ENCODE measurements around the gene NDUFS2. TPM values are rescaled to one million over a fixed set of nuclear protein-coding genes. Genes with fewer than 3 reads are reported as not detected.

NDUFS2 gene
- total RNA-seq, 1 experiment from 2014 or later, result 101 TPM

- no peak for DNase-seq (ENCODE audit: low spot score)
Measured at GRCh38 chr1:161172349-161172748, 29.8 kb upstream of the NDUFS2 start.

GRCh38 chr1:161172776-161173376 lies 29.3 kb upstream of the NDUFS2 start:
- no peak for DNase-seq (ENCODE audit: low spot score)

GRCh38 chr1:161173711-161174110 lies 28.5 kb upstream of the NDUFS2 start:
- no peak for DNase-seq (ENCODE audit: low spot score)

- DNase-seq (ENCODE audit: low spot score), result no peak
Measured at GRCh38 chr1:161174911-161175310, 27.3 kb upstream of the NDUFS2 start.

- no peak for DNase-seq (ENCODE audit: low spot score)
Measured at GRCh38 chr1:161175771-161176453, 26.3 kb upstream of the NDUFS2 start.

GRCh38 chr1:161176468-161177111 lies 25.6 kb upstream of the NDUFS2 start:
- no peak for DNase-seq (ENCODE audit: low spot score)

DNA sequence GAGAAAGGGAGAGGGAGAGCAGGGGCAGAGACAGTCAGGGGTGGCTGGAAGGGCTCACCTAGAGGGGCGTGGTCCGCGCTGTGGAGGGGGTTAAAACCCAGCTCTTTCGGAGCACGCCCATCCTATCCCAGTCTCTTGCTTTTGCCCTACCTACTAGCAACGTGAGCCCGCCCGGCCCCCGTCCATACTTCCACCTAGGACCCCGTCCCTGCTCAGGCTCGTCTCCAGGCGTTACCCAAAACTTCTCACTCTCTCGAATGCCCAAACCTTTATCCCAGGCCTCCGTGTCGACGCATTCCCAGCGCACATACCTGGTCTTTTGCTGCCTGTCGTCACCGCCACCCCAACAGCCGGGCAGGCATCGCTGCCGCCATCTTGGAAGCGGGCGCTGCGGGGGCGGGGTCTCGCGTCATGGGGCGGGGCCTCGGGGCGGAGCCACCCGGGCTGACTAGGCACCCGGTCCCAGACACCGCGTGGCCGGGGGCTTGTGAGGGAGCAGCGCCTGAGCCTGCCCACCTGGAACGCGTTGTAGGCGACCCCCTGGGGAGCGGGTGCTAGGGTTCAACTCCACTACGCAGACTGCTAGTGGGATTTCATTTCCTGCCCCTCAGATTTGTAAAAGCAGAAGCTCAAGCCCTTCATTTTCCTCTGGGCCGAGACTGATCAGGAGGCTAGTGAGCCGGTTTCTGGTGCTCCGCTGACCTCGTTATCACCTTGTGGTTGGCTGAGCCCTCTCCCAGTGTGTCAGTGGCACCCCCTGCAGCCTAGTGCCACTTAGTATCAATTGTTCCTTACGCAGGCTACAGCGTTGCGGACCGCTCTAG lies 24.8 kb upstream of the NDUFS2 start, which contains the start of gene B4GALT3:
Gene B4GALT3, minus strand, starts transcription at position 396 of the 824 bp plus-strand sequence. CDS start 1,447 bp downstream, outside the sequence.
- peak; percentile 56 for DNase-seq (ENCODE audit: low spot score)

DNA sequence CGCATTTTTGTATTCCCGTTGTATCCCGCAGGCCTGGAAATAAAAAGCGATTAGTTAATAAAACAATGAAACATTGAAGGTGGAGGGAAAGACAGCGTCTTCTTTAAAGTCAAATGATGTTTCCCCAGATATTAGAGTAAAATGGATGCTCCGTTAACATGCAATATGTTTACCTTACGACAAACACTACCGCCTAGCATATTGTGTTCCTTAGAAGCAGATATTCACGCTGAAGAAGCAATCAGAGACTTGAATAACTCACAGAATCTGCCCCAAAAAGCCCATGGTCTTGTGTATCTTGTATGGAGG lies 24.3 kb upstream of the NDUFS2 start:
- DNase-seq (ENCODE audit: low spot score), result no peak

DNA sequence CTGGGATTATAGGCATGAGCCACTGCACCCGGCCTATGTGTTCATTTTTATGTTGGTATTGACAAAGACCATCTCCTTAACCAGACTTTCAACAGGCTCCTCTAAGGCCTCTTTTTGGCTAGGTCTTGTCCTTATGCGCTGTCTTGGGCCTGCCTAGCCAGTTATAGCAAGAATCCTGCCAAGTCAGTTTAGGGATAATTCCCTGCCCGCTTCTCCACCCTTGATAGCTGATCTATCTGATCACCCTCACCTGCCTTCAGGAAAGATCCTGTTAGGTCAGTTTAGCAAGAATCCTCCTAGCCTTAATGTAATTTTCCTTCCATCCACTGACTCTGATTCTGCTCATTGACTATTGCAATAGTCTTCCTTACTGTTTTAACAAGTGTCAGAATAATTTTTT lies 22.5 kb upstream of the NDUFS2 start:
- DNase-seq (ENCODE audit: low spot score), result no peak

GRCh38 chr1:161180639-161181038 lies 21.5 kb upstream of the NDUFS2 start:
- DNase-seq (ENCODE audit: low spot score), result no peak

DNA sequence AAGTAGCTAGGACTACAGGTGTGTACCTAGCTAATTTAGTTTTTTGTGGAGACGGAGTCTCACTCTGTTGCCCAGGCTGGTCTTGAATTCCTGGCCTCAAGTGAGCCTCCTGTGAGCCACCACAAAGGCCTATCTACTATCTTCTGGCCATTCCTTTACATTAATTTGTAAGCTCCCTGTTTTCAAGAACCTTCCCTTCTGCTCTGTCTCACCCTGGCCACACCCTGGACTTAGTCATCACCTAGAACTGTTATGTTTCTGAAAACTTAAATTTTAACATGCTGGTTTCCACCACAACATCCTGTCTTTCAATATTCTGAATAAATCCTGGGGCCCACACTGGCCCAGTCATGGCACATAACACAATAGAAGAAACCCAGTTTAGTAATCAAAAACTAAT lies 20.0 kb upstream of the NDUFS2 start:
- DNase-seq (ENCODE audit: low spot score), result no peak

GRCh38 chr1:161185282-161185682 lies 16.9 kb upstream of the NDUFS2 start:
- DNase-seq (ENCODE audit: low spot score), result peak; percentile 32

DNA sequence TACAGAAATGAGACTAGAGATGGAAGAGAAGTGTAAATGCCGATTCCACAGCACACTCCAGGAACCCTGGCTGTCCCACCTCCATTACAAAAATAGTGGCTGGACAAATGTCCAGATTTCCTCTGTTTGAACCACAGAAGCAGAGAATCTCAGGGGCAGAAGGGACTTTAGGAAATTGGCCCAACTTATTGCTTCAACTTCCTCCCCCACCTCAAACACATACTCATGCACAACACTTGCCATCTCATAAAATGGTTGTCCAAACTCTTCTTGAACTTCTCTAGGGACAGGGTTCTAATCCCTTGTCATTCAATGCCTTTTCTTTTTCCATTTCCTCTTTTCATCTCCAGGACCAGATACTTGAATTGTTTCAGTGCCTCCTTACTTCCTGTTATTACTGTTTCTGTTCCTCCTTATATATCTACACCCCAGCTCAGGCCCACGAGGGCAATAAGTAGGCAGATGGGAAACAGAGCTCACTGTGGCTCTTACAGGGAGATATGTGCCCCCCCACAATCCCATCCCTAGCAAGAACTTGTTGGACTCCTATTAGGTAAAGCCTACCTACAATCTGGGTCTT lies 16.3 kb upstream of the NDUFS2 start:
- no peak for DNase-seq (ENCODE audit: low spot score)

DNA sequence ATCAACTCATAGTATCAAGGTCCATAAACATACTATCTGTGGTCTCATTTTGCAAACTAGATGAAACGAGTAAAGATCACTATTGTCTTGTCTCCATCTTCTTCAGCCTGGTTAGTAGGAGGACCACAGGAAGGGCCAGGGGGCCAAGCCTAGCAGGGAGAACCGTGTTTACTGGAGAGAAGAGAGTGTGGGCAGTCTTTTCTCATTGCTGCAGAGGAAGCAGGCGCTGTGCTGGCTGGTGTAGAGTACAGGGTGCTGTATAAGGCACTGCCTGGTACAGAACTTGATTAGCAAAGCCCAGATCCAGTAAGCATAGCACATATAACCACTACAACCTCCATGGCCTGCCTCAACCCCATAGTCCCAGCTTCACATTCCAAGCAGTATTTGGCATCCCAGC lies 14.9 kb upstream of the NDUFS2 start:
- no peak for DNase-seq (ENCODE audit: low spot score)

- DNase-seq (ENCODE audit: low spot score), result no peak
Measured at GRCh38 chr1:161188381-161188780, 13.8 kb upstream of the NDUFS2 start.

DNA sequence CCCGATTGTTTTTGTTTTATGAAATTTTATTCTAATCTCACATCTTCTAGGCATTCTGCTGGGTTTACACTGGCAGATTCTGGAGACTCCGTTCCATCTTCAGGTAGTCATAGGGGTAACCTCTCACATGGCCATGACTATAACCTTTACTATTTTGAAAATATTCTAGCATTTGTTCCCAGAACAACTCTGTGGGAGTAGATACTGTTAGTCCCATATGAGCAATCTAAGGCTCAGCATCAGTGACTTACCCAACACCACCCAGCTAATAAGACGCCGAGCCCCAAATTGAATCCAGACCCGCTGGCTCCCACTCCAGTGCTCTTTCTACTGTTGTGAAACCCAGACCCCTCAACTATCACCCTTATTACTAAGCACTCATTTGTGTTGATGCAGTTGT lies 13.1 kb upstream of the NDUFS2 start:
- DNase-seq (ENCODE audit: low spot score), result no peak

GRCh38 chr1:161190962-161191521 lies 11.1 kb upstream of the NDUFS2 start:
- DNase-seq (ENCODE audit: low spot score), result no peak

GRCh38 chr1:161191971-161192370 lies 10.2 kb upstream of the NDUFS2 start:
- DNase-seq (ENCODE audit: low spot score), result no peak

- DNase-seq (ENCODE audit: low spot score), result peak; percentile 55
Measured at GRCh38 chr1:161192476-161193465, 9.4 kb upstream of the NDUFS2 start.

GRCh38 chr1:161193561-161194235 lies 8.5 kb upstream of the NDUFS2 start:
- DNase-seq (ENCODE audit: low spot score), result no peak
